ENCODE data around the gene RSPH1. TPM values are rescaled to one million over a fixed set of nuclear protein-coding genes. Genes with fewer than 3 reads are reported as not detected.

RSPH1 gene
- total RNA-seq, 2 donors from 2014 or later, result not detected

- Histone ChIP-seq H3K9me3 (peaks cover 0 to 18% of the 10 kb centered on the region in 2 donors), H3K4me3 (no peak overlapping the region), H3K36me3 (no peaks in the 10 kb centered on the region), H3K27me3 (no peaks in the 10 kb centered on the region), H3K4me1 (peaks cover 0 to 5% of the 10 kb centered on the region in 2 donors), H3K27ac (no peak overlapping the region)
- no peak for TF ChIP-seq CTCF (IDR thresholded peaks at IDR 0.05)
- DNase-seq (ENCODE audit: low spot score), result no peak
Observed at GRCh38 chr21:42430521-42430920, 65.5 kb downstream of the RSPH1 start.

- Histone ChIP-seq H3K36me3 (no peaks in the 10 kb centered on the region), H3K27me3 (no peaks in the 10 kb centered on the region), H3K27ac (no peak overlapping the region), H3K4me3 (no peak overlapping the region), H3K9me3 (peaks cover 0 to 18% of the 10 kb centered on the region in 2 donors), H3K4me1 (peaks cover 0 to 5% of the 10 kb centered on the region in 2 donors)
- TF ChIP-seq CTCF (IDR thresholded peaks at IDR 0.05), result no peak
- no peak for DNase-seq (ENCODE audit: low spot score)
Observed at GRCh38 chr21:42429856-42430255, 66.2 kb downstream of the RSPH1 start.

GRCh38 chr21:42429021-42429420, 67.0 kb downstream of the RSPH1 start:
- no peaks in the 10 kb centered on the region for H3K27me3 ChIP-seq
- no peak for DNase-seq (ENCODE audit: low spot score)
- H3K9me3 ChIP-seq, result peaks cover 0 to 18% of the 10 kb centered on the region in 2 donors
- H3K4me1 ChIP-seq, result peaks cover 0 to 2% of the 10 kb centered on the region in 2 donors
- no peaks in the 10 kb centered on the region for H3K36me3 ChIP-seq
- no peak overlapping the region for H3K27ac ChIP-seq
- no peak for TF ChIP-seq CTCF (IDR thresholded peaks at IDR 0.05)
- H3K4me3 ChIP-seq, result no peak overlapping the region

GRCh38 chr21:42427809-42428419, 68.1 kb downstream of the RSPH1 start:
- no peaks in the 10 kb centered on the region for H3K4me1 ChIP-seq
- no peaks in the 10 kb centered on the region for H3K27me3 ChIP-seq
- H3K9me3 ChIP-seq, result peaks cover 0 to 12% of the 10 kb centered on the region in 2 donors
- no peak overlapping the region for H3K4me3 ChIP-seq
- H3K27ac ChIP-seq, result no peak overlapping the region
- no peak for DNase-seq (ENCODE audit: low spot score)
- TF ChIP-seq CTCF (IDR thresholded peaks at IDR 0.05), result no peak
- no peaks in the 10 kb centered on the region for H3K36me3 ChIP-seq

GRCh38 chr21:42426876-42427480, 69.0 kb downstream of the RSPH1 start:
- Histone ChIP-seq H3K36me3 (no peaks in the 10 kb centered on the region), H3K4me3 (no peak overlapping the region), H3K4me1 (no peaks in the 10 kb centered on the region), H3K27me3 (no peaks in the 10 kb centered on the region), H3K27ac (no peak overlapping the region), H3K9me3 (peaks cover 0 to 2% of the 10 kb centered on the region in 2 donors)
- TF ChIP-seq CTCF (IDR thresholded peaks at IDR 0.05), result no peak
- DNase-seq (ENCODE audit: low spot score), result no peak
